Measurements from ENCODE around the gene FANCC.

The FANCC gene

DNA sequence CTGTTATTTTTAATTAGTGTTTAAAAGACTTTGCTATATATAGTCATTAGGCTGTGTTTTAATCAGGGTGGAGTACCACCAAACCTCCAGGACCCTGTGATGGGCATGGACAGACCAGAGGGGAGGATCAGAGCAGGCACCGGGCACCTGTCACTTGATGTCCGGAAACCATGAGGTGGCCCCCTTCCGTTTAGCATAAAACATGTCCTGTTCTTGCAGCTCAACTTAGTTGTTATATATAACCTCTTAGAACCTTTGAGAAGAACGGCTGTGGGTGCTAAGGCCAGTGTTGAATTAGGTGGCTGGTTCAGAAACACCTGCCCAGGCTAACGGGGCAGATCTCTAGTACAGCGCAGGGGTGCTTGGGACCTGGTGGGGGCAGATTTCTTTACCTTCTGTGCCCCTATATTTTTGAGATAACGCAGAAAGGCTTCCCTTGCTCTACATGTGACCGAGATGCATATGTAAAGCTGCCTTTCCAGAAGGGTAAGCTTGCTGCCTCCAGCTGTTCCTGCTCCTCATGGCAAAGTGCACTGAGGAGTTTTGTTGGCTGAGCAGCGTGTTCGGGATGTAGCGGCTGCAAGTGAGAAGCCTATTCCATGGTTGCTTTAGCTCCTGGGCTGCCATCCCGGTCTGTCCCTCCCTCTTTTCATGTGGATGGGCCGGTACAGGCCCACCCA is 255.5 kb downstream of the FANCC start:
- no peak for ATAC-seq (replicated peaks)
- no peaks in the 10 kb centered on the region for H3K4me1 Mint-ChIP-seq

DNA sequence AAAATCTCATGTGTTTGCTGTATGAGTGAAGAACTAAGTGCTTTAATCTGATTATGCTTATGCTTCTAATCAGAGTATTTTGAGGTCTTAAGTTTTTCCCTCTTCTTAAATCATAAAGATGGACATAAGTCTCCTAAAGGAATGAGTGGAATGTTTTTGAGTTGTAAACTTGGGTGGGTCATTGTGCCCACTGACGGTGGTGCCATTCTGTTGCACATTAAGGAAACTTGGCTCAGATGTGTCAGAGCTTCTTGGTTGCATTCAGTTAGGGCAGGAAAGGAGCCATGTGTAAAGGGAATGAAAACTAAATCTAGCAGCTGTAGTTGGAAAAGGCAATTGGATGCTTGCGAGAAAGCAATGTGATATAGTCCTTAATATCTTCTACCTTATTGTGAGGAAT is 256.6 kb downstream of the FANCC start:
- DNase-seq (no peak), ATAC-seq (replicated peaks) (no peak)
- Mint-ChIP-seq H3K4me3 (no peak overlapping the region), H3K4me1 (no peaks in the 10 kb centered on the region), H3K27ac (no peak overlapping the region), H3K9me3 (no peaks in the 10 kb centered on the region), H3K36me3 (peaks cover 14 to 15% of the 10 kb centered on the region in 2 donors), H3K27me3 (no peaks in the 10 kb centered on the region)

More for the DNA sequence above, 255.5 kb downstream of the FANCC start:
- H3K9me3 Mint-ChIP-seq, result no peaks in the 10 kb centered on the region
- peaks cover 14 to 17% of the 10 kb centered on the region in 2 donors for H3K36me3 Mint-ChIP-seq
- no peak overlapping the region for H3K4me3 Mint-ChIP-seq
- no peak for DNase-seq
- no peak overlapping the region for H3K27ac Mint-ChIP-seq
- H3K27me3 Mint-ChIP-seq, result no peaks in the 10 kb centered on the region

DNA sequence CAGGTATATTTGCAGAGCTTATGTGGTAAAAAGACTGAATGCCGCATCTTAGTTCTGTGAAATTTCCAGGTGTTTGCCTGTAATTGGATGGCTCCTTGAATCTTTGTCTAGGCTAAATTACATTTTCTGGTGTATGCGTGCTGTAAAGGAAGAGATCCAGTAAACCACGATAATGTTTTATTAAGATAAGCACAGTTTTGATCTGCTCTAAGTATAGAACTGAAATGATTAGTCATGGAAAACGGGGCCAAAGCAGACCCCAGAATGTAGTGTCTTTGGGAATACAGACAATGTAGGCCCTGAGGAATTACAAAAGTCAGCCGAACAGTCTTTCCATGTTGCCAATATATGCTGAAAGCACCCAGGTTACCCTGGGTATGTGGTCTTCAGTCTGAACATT is 257.3 kb downstream of the FANCC start:
- H3K36me3 Mint-ChIP-seq, result peaks cover 15 to 16% of the 10 kb centered on the region in 2 donors
- H3K4me1 Mint-ChIP-seq, result peaks cover 0 to under 1% of the 10 kb centered on the region in 2 donors
- DNase-seq (no peak), ATAC-seq (replicated peaks) (no peak)
- no peak overlapping the region for H3K4me3 Mint-ChIP-seq
- no peaks in the 10 kb centered on the region for H3K9me3 Mint-ChIP-seq
- no peak overlapping the region for H3K27ac Mint-ChIP-seq
- no peaks in the 10 kb centered on the region for H3K27me3 Mint-ChIP-seq

DNA sequence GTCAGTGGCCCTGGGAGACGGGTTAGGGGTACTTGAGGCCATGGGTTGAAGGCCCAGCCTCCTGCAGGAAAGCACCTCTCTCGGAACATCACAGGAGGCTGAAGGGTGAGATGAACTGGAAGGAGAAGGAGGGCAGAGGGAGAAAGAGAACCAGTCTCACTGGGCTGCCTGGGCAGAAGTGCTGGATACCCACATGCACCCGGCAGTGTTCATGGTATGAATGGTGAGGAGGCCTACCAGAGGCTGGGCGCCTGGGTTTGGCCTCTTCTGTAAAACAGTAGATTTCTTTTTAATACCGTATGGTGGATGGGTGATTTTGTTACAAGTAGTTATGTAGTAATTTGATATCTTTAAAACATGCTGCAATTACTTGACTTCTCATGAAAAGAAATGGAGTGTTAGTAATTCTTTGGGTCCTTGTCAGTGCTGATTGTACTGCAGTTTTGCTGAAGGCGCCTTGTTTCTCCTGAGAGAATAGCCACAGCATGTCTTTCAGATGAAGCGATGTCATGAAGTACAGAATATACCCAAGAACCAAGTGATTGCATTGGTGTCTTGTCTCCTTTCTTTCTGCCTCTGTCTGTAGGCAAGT is 258.6 kb downstream of the FANCC start:
- DNase-seq (no peak), ATAC-seq (replicated peaks) (no peak)
- peaks cover 0 to 2% of the 10 kb centered on the region in 2 donors for H3K4me1 Mint-ChIP-seq
- no peak overlapping the region for H3K27ac Mint-ChIP-seq
- no peak overlapping the region for H3K4me3 Mint-ChIP-seq
- peaks cover 13 to 19% of the 10 kb centered on the region in 2 donors for H3K36me3 Mint-ChIP-seq
- no peaks in the 10 kb centered on the region for H3K27me3 Mint-ChIP-seq
- H3K9me3 Mint-ChIP-seq, result no peaks in the 10 kb centered on the region

DNA sequence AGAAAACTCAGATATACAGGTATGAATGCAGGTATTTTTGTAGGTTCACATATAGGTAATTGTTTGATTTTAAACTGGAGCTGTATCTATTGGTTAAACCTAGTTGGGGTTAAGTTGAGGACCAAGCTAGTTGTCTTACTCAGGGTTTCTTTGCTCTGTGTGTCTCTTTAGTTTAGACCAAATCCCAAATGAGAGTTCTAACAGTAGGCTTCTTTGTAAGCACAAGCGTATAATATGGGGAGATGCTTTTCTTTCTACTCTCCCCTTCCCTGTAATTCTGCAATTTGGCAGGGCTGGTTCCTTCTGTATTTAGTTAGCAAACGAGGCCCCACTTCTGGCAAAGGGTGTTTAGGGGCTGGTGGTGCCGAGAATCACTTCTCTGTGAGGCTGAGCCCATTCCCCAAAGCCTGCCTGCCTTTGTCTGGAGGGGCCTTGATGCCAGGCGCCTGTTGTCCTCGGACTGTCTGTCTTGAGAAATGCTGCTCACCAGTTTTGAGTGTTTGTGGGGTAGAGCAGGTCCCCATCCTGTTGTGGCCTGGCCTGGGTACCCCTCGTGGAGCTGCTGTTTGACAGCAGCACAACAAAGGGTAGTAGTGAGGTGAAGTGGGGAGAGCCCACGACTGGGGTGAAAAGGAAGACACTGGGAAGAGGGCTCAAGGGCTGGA is 259.3 kb downstream of the FANCC start:
- H3K27me3 Mint-ChIP-seq, result no peaks in the 10 kb centered on the region
- H3K27ac Mint-ChIP-seq, result no peak overlapping the region
- H3K4me1 Mint-ChIP-seq, result peaks cover 0 to 2% of the 10 kb centered on the region in 2 donors
- H3K4me3 Mint-ChIP-seq, result no peak overlapping the region
- DNase-seq, result no peak
- peaks cover 10 to 13% of the 10 kb centered on the region in 2 donors for H3K36me3 Mint-ChIP-seq
- no peaks in the 10 kb centered on the region for H3K9me3 Mint-ChIP-seq
- ATAC-seq (replicated peaks), result no peak

DNA sequence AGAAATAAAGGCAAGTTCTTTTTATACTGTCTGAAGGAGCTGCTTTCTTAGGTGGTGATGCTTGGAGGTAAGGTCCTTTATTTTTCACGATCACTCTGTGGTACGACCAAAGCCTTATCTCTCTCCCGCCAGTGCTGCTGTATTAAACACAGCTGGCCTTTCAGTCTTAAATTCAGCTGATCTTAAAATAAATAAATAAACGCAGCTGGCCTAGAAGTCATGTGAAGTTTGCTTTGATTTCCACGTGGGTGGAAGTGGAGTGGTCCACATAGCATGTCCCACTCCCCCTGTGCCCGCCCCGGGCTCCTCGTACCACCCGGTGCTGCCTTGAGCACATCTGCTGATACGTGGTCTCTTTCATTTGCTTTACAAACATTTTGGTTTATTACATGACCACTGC is 260.4 kb downstream of the FANCC start:
- ATAC-seq (replicated peaks) (no peak), DNase-seq (no peak)
- no peak overlapping the region for H3K27ac Mint-ChIP-seq
- H3K4me3 Mint-ChIP-seq, result no peak overlapping the region
- no peaks in the 10 kb centered on the region for H3K27me3 Mint-ChIP-seq
- H3K4me1 Mint-ChIP-seq, result peaks cover 0 to 2% of the 10 kb centered on the region in 2 donors
- H3K9me3 Mint-ChIP-seq, result no peaks in the 10 kb centered on the region
- peaks cover 11% of the 10 kb centered on the region in 2 donors for H3K36me3 Mint-ChIP-seq

DNA sequence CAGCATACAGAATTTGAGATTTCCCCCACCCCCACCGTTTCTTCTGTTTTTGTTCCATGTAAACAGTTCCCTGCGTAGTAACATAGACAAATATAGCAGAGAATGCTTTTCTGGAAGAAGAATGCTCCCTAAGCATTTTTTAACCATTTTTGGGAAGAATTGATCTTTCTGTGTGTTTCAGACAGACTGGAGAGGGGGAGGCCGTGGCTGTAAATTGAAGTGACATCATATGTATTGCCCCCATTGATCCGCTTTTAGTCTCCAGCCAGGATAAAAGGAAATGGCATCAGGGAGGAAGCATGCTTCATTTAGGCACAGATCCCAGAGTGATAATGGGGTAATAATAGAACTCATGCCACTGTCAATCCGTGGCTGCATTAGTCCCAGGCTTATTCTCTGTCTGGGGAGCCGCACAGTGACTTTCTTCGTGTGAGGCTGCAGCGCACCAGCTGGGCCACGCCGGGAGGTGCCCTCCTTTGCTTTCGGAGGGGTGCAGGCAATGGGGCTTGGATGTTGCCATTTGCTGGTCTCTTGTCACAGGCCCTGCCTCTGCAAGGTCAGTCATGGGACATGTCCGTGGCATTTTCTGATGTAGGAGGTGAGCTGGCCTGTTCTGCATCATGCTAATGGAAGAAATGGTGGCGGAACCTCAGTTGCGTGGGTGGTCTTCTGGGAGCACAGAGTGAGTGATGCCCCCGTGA is 261.5 kb downstream of the FANCC start:
- Mint-ChIP-seq H3K4me1 (peaks cover 0 to 2% of the 10 kb centered on the region in 2 donors), H3K27ac (no peak overlapping the region), H3K27me3 (no peaks in the 10 kb centered on the region), H3K4me3 (no peak overlapping the region), H3K9me3 (no peaks in the 10 kb centered on the region), H3K36me3 (peaks cover 8 to 11% of the 10 kb centered on the region in 2 donors)
- ATAC-seq (replicated peaks) (no peak), DNase-seq (no peak)

DNA sequence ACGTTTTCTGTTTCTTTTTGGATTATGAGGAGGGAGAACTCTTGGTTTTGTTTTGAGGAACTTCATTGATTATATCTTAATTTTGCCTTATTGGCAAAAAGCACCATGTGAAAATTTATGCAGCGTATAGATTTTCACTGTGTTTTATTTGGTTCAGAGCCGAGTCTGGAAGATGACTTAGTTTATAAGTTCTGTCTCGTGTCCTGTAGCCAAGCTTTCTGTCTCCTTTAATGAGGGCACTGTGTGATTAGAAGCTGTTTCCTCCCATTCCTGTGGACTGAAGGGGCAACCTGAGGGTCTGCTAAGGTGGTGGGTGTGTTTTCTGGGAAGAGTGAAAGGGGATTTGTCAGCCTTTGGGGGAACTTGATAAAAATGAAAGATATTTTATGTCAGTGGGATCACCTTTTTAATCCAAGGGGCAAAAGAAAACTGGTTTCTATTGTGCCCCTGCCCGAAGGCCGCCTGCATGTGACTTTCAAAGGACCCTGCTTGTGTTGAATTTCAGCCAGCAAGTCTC is 262.1 kb downstream of the FANCC start:
- peaks cover 0 to 2% of the 10 kb centered on the region in 2 donors for H3K4me1 Mint-ChIP-seq
- peaks cover 0 to 3% of the 10 kb centered on the region in 2 donors for H3K27me3 Mint-ChIP-seq
- no peak for DNase-seq
- no peak overlapping the region for H3K27ac Mint-ChIP-seq
- H3K36me3 Mint-ChIP-seq, result peaks cover 4 to 8% of the 10 kb centered on the region in 2 donors
- H3K4me3 Mint-ChIP-seq, result no peak overlapping the region
- H3K9me3 Mint-ChIP-seq, result no peaks in the 10 kb centered on the region
- ATAC-seq (replicated peaks), result no peak

DNA sequence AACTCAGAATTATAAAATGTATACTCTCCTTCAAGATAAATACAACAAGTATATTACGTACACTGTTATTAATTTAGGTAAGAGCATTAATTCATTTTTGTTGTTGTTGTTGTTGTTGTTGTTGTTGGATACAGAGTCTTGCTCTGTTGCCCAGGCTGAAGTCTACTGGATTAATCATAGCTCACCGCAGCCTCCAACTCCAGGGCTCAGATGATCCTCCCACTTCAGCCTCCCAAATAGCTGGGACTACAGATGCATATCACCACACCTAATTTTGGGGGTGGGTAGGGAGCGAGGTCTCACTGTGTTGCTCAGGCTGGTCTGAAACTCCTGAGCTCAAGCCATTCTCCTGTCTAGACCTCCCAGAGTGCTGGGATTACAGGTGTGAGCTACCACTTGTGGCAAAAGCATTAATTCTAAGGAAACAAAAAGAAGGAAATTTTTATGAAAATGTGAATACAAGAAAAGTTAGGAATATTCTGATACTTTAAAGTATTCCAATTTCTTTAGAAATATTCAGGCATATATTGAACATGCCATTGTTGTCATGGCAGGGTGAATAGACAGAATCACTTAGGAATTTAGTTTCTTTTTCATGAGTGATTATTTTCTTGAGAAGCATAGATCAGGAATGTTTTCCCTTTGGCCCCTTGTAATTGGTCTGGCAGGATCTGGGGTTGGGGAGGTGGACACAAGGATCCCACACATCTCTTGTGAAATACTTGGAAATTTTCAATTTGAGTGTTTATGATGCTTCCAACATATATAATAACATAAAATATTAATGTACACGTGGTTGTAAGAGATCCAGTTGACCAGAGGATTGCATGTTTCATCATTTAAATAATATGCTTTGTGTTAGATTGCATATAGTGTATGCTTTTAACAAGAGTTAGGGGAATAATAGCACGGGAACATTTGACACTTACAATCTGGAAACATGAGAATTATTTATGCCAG is 263.6 kb downstream of the FANCC start:
- Mint-ChIP-seq H3K27ac (no peak overlapping the region), H3K4me3 (no peak overlapping the region), H3K36me3 (peaks cover 4 to 8% of the 10 kb centered on the region in 2 donors), H3K9me3 (no peaks in the 10 kb centered on the region), H3K27me3 (peaks cover 1 to 5% of the 10 kb centered on the region in 2 donors), H3K4me1 (peaks cover 3 to 4% of the 10 kb centered on the region in 2 donors)
- DNase-seq (no peak), ATAC-seq (replicated peaks) (no peak)

DNA sequence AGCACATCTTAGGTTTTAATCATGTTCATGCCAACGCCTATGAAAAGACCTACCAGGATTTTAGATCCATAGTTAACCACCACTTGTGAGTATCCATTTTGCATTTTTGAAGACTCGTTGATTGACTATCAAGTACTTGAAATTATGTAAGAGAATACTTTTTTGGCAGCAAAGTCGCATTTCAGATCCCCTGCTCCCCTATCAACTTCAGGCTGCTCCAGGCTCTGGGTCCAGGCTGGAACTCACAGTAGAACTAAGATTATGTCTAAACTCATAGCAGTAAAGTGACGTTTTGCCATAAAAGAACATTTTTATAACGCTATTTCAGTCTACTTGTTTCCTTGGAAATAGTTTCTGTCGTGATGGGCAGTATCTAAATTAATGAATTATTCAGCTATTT is 267.7 kb downstream of the FANCC start:
- Mint-ChIP-seq H3K9me3 (no peaks in the 10 kb centered on the region), H3K27ac (no peak overlapping the region), H3K36me3 (peaks cover 5 to 6% of the 10 kb centered on the region in 2 donors), H3K4me1 (peaks cover 5 to 8% of the 10 kb centered on the region in 2 donors), H3K4me3 (no peak overlapping the region), H3K27me3 (peaks cover 8 to 9% of the 10 kb centered on the region in 2 donors)
- DNase-seq (no peak), ATAC-seq (replicated peaks) (no peak)
